ENCODE results near the gene MRGPRD. TPM values are rescaled to one million over a fixed set of nuclear protein-coding genes. Genes with fewer than 3 reads are reported as not detected.

The MRGPRD gene
- total and polyA plus RNA-seq, 2 of the 8 experiments (the other 6 are each of a cell fraction or from before 2014, with no cell fraction given): not detected

DNA sequence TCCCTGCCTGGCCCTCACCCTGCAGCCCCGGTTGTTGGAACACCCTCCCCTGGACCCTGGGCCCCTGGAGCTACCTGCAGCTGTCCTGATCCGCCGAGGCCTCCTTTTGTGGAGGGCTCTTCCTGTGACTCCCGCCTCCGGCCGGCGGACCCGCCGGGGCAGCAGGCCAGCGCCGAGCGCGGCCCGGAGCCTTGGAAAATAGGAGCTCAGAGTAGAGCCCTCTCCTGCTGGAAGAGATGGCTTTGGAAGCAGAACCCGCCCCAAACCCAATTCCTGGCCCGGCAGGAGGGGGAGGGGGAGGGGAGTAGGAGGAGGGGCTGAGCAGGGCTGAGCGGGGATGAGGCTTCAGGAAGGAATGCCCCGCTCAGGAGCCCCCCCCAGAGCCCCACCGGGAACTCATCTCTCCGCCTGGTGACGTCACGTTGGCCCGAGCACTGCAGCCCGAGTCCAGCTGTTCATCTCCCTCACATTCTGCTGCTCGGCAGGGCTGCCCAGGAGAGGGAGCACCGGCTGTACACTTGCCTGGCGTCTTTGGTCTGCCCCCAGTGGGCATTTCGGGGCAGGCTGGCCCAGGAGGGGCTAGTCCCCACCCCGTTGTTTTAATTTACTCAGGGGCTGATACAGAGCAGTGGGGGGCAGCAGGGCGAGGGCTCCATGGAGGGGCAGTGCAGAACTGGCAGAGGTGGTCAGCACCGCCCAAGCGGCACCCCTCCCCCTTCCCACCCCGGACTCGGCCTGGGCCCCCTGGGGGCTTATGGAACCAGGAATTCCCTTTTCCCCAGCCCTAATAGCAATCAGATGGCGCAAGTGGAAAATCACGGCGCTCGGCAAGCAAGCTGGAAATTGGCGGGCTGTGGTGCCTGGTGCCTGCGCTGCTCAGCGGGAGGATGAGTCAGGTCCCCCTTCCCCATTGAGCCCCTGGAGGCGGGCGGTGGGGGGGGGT lies 32.5 kb upstream of the MRGPRD start, which contains the start of gene MRGPRF (continued):
- peak in 2 of 3 experiments; percentile 57 to 95; a peak in 3 of 4 replicates for TF ChIP-seq CTCF (IDR thresholded peaks at IDR 0.05; ENCODE audit: control extremely low read depth in 1 of 3, insufficient read depth in 1 of 3, low read depth in 1 of 3, low read length in 3 of 3)
- TF ChIP-seq TAF7 (optimal IDR thresholded peaks at IDR 0.05; ENCODE audit: borderline replicate concordance, low read depth, low read length): no peak
- TF ChIP-seq SP1 (IDR thresholded peaks at IDR 0.05; ENCODE audit: low read depth, low read length): no peak
- peak; percentile 97 for TF ChIP-seq KDM1A (IDR thresholded peaks at IDR 0.05; ENCODE audit: borderline replicate concordance, low read length)
- TF ChIP-seq SIRT6 (IDR thresholded peaks at IDR 0.05; ENCODE audit: low read length): no peak
- TF ChIP-seq TEAD4 (IDR thresholded peaks at IDR 0.05; ENCODE audit: low read depth, low read length): no peak
- TF ChIP-seq, protein P1, sequence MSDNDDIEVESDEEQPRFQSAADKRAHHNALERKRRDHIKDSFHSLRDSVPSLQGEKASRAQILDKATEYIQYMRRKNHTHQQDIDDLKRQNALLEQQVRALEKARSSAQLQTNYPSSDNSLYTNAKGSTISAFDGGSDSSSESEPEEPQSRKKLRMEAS (IDR thresholded peaks at IDR 0.05): no peak
- peak; percentile 68; the same call in 1 of the 2 replicates for TF ChIP-seq JUND (IDR thresholded peaks at IDR 0.05; ENCODE audit: low read length)
- no peak for TF ChIP-seq HDAC6 (IDR thresholded peaks at IDR 0.05; ENCODE audit: low read depth, low read length)
- TF ChIP-seq RNF2 (IDR thresholded peaks at IDR 0.05; ENCODE audit: borderline replicate concordance, low read depth, low read length, missing control alignments, poor library complexity, severe bottlenecking): no peak
- TF ChIP-seq RBBP5 (IDR thresholded peaks at IDR 0.05; ENCODE audit: borderline replicate concordance, low read depth, low read length): 0 out of 2 replicates have a peak, but pooled peaks have one; percentile 33
- TF ChIP-seq SIX5 (IDR thresholded peaks at IDR 0.05; ENCODE audit: low read depth, low read length): no peak
- peak; percentile 83 for TF ChIP-seq CREB1 (IDR thresholded peaks at IDR 0.05)
- TF ChIP-seq PHF8 (conservative IDR thresholded peaks at IDR 0.05; ENCODE audit: low read depth, low read length): 0 out of 2 replicates have a peak, but pooled peaks have one; percentile 11
- no peak for TF ChIP-seq SRF (IDR thresholded peaks at IDR 0.05; ENCODE audit: low read depth, low read length)

All from H1 (cell line).